GM21723 (cell line): Measurements from ENCODE around the gene GAPVD1.
"Not testable (repeated sequence)": the region's sequence is repeated elsewhere in the genome, so short reads cannot be mapped to it uniquely, and the experiment has no call there.

Experiments used
- ATAC-seq: cut with Tn5 transposase; IDR thresholded peaks from one replicate; pipeline ENCODE4 v1.9.1; 2021; ENCODE audit warnings: mild to moderate bottlenecking, moderate library complexity; ENCODE audit not compliant: unreplicated experiment

The GAPVD1 gene

GRCh38 chr9:125366676-125367075 lies 105.0 kb downstream of the GAPVD1 start:
- ATAC-seq = no peak

- no peak for ATAC-seq
These were observed 109.2 kb downstream of the GAPVD1 start for GRCh38 chr9:125370786-125371185.

- no peak for ATAC-seq
These were observed 111.0 kb downstream of the GAPVD1 start for GRCh38 chr9:125372441-125373226.

GRCh38 chr9:125374443-125375309 lies 113.0 kb downstream of the GAPVD1 start:
- peak; percentile 57 for ATAC-seq

GRCh38 chr9:125375820-125376219 lies 114.2 kb downstream of the GAPVD1 start:
- no peak for ATAC-seq

GRCh38 chr9:125376261-125377226 lies 114.9 kb downstream of the GAPVD1 start:
- no peak for ATAC-seq

GRCh38 chr9:125377584-125378250 lies 116.1 kb downstream of the GAPVD1 start:
- ATAC-seq = no peak

- ATAC-seq = no peak
These were observed 117.2 kb downstream of the GAPVD1 start for GRCh38 chr9:125378778-125379177.

GRCh38 chr9:125379208-125379607 lies 117.6 kb downstream of the GAPVD1 start:
- ATAC-seq = no peak

- no peak for ATAC-seq
These were observed 118.8 kb downstream of the GAPVD1 start for GRCh38 chr9:125380406-125380805.

- no peak for ATAC-seq
These were observed 126.4 kb downstream of the GAPVD1 start for GRCh38 chr9:125387861-125388524.

GRCh38 chr9:125388978-125389377 lies 127.4 kb downstream of the GAPVD1 start:
- no peak for ATAC-seq

GRCh38 chr9:125391704-125392103 lies 130.1 kb downstream of the GAPVD1 start:
- no peak for ATAC-seq

- no peak for ATAC-seq
These were observed 131.8 kb downstream of the GAPVD1 start for GRCh38 chr9:125393426-125393825.

GRCh38 chr9:125396799-125397198 lies 135.2 kb downstream of the GAPVD1 start:
- ATAC-seq = no peak

GRCh38 chr9:125397736-125398135 lies 136.1 kb downstream of the GAPVD1 start:
- no peak for ATAC-seq

- no peak for ATAC-seq
These were observed 136.6 kb downstream of the GAPVD1 start for GRCh38 chr9:125398243-125398642.

GRCh38 chr9:125399165-125399564 lies 137.5 kb downstream of the GAPVD1 start:
- ATAC-seq = no peak

GRCh38 chr9:125399666-125400065 lies 138.0 kb downstream of the GAPVD1 start:
- ATAC-seq = no peak

GRCh38 chr9:125400232-125400631 lies 138.6 kb downstream of the GAPVD1 start:
- ATAC-seq = not testable (repeated sequence)
